Mesendoderm (in vitro differentiated cells): Measurements from ENCODE around the gene AHI1.

Experiments used
- DNase-seq: peaks from one replicate; pipeline ENCODE4 v3.0.0; 2013
- H2AK5ac ChIP-seq: 2 replicates; pipeline ENCODE4 v1.6.1; 2013; ENCODE audit warnings: low read length, inconsistent platforms
- H2BK120ac ChIP-seq: 2 replicates; pipeline ENCODE4 v1.6.1; 2013; ENCODE audit warnings: low read depth, mild to moderate bottlenecking, low read length, moderate library complexity, mixed read lengths
- H2BK15ac ChIP-seq: replicated peaks from 2 replicates; pipeline ENCODE4 v1.6.1; 2013; ENCODE audit warnings: low read depth, mild to moderate bottlenecking, moderate library complexity
- H2BK5ac ChIP-seq: 2 replicates; pipeline ENCODE4 v1.6.1; 2013; ENCODE audit warnings: low read length, inconsistent platforms
- H3K18ac ChIP-seq: 2 replicates; pipeline ENCODE4 v1.6.1; 2013; ENCODE audit warnings: mild to moderate bottlenecking, low read length, mixed read lengths
- H3K23ac ChIP-seq: one replicate; pipeline ENCODE4 v1.6.1; 2013; ENCODE audit warnings: low read length
- H3K27ac ChIP-seq: 2 replicates; pipeline ENCODE4 v1.5.1; 2013; ENCODE audit warnings: low read depth, mild to moderate bottlenecking, inconsistent platforms, low read length, moderate library complexity
- H3K27me3 ChIP-seq: 2 replicates; pipeline ENCODE4 v1.6.1; 2013; ENCODE audit warnings: low read length, control low read depth, mild to moderate bottlenecking, inconsistent platforms; ENCODE audit not compliant: insufficient read depth, poor library complexity
- H3K36me3 ChIP-seq: 2 replicates; pipeline ENCODE4 v1.6.1; 2013; ENCODE audit warnings: low read length, inconsistent platforms; ENCODE audit not compliant: control insufficient read depth, insufficient read depth
- H3K4ac ChIP-seq: one replicate; pipeline ENCODE4 v1.6.1; 2013; ENCODE audit warnings: low read depth, mild to moderate bottlenecking, low read length, moderate library complexity
- H3K4me1 ChIP-seq: 2 replicates; pipeline ENCODE4 v1.6.1; 2013; ENCODE audit warnings: low read depth, low read length, inconsistent platforms; ENCODE audit not compliant: control insufficient read depth
- H3K4me2 ChIP-seq: 2 replicates; pipeline ENCODE4 v1.6.1; 2013; ENCODE audit warnings: low read length
- H3K4me3 ChIP-seq: 2 replicates; pipeline ENCODE4 v1.5.1; 2013; ENCODE audit warnings: mild to moderate bottlenecking, low read length
- H3K56ac ChIP-seq: one replicate; pipeline ENCODE4 v1.6.1; 2013; ENCODE audit warnings: low read length
- H3K79me1 ChIP-seq: 2 replicates; pipeline ENCODE4 v1.6.1; 2013; ENCODE audit warnings: low read length, inconsistent platforms
- H3K79me2 ChIP-seq: 2 replicates; pipeline ENCODE4 v1.6.1; 2013; ENCODE audit warnings: mild to moderate bottlenecking, low read length; ENCODE audit not compliant: control insufficient read depth, insufficient read depth
- H3K9ac ChIP-seq: 2 replicates; pipeline ENCODE4 v1.6.1; 2013; ENCODE audit warnings: low read length, inconsistent platforms
- H4K5ac ChIP-seq: one replicate; pipeline ENCODE4 v1.6.1; 2013; ENCODE audit warnings: low read length
- H4K8ac ChIP-seq: one replicate; pipeline ENCODE4 v1.6.1; 2013; ENCODE audit warnings: low read depth, mild to moderate bottlenecking, control low read depth, low read length, moderate library complexity
- WGBS: extraction: QIAGEN DNeasy Blood & Tissue Kit; methylation state at CpG from one replicate; pipeline ENCODE4 v1.1.7; 2013; ENCODE audit warnings: low lambda C conversion rate, missing lambda C conversion rate; ENCODE audit not compliant: insufficient coverage; ENCODE audit errors: extremely low coverage; 5-methylcytosine and 5-hydroxymethylcytosine counted together

AHI1 gene

DNA sequence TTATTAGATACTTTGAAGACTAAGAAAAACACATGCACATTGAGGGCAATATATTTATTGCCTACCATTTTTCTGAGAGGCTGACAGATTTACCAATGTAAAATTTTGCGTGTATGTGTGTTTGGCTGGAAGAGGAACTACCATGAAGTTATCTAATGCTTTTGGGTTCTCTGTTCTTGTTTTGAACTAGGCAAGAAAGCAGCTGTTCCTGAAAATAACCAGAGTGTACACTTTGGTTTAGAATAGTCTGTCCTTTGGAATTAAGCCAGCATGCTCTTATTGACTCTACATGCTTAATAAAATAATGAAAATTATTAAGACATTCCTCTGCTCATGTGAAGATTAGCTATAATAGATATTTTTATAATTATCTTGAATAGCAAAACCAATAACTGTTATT lies 187.2 kb downstream of the AHI1 start:
- no peak overlapping the region for H4K8ac ChIP-seq
- no peak overlapping the region for H4K5ac ChIP-seq
- no peaks in the 10 kb centered on the region for H3K79me2 ChIP-seq
- H3K27me3 ChIP-seq = no peaks in the 10 kb centered on the region
- H3K27ac ChIP-seq = no peak overlapping the region
- no peak overlapping the region for H3K9ac ChIP-seq
- no peak overlapping the region for H3K4me3 ChIP-seq
- no peaks in the 10 kb centered on the region for H3K4me1 ChIP-seq
- no peak for DNase-seq
- no peaks in the 10 kb centered on the region for H3K36me3 ChIP-seq
- H3K4ac ChIP-seq = no peak overlapping the region
- H2BK5ac ChIP-seq = no peak overlapping the region
- H3K79me1 ChIP-seq = no peaks in the 10 kb centered on the region
- H2AK5ac ChIP-seq = no peak overlapping the region
- no peak overlapping the region for H2BK120ac ChIP-seq
- H3K4me2 ChIP-seq = no peak overlapping the region
- H3K23ac ChIP-seq = no peak overlapping the region
- H2BK15ac ChIP-seq = no peak overlapping the region
- H3K56ac ChIP-seq = no peak overlapping the region
- no peak overlapping the region for H3K18ac ChIP-seq
- no CpG with 5 or more reads among the region's 1 CpG for WGBS

GRCh38 chr6:135306740-135307420 lies 190.7 kb downstream of the AHI1 start:
- Histone ChIP-seq H3K4me2 (no peak overlapping the region), H2BK5ac (no peak overlapping the region), H3K79me1 (no peaks in the 10 kb centered on the region), H3K4ac (no peak overlapping the region), H3K56ac (no peak overlapping the region), H4K8ac (no peak overlapping the region), H3K4me1 (no peaks in the 10 kb centered on the region), H3K23ac (no peak overlapping the region), H3K9ac (no peak overlapping the region), H2AK5ac (no peak overlapping the region), H3K36me3 (no peaks in the 10 kb centered on the region), H3K27me3 (no peaks in the 10 kb centered on the region), H3K27ac (no peak overlapping the region), H3K79me2 (no peaks in the 10 kb centered on the region), H3K4me3 (no peak overlapping the region), H2BK120ac (no peak overlapping the region), H2BK15ac (no peak overlapping the region), H4K5ac (no peak overlapping the region), H3K18ac (no peak overlapping the region)
- WGBS = no CpG with 5 or more reads among the region's 5 CpGs
- no peak for DNase-seq

GRCh38 chr6:135306166-135306565 lies 191.4 kb downstream of the AHI1 start:
- Histone ChIP-seq H3K4me3 (no peak overlapping the region), H3K4me2 (no peak overlapping the region), H3K27me3 (no peaks in the 10 kb centered on the region), H3K4me1 (no peaks in the 10 kb centered on the region), H3K4ac (no peak overlapping the region), H2BK15ac (no peak overlapping the region), H4K8ac (no peak overlapping the region), H3K79me2 (no peaks in the 10 kb centered on the region), H2BK120ac (no peak overlapping the region), H3K18ac (no peak overlapping the region), H3K9ac (no peak overlapping the region), H3K56ac (no peak overlapping the region), H3K23ac (no peak overlapping the region), H4K5ac (no peak overlapping the region), H2BK5ac (no peak overlapping the region), H3K27ac (no peak overlapping the region), H3K36me3 (no peaks in the 10 kb centered on the region), H3K79me1 (no peaks in the 10 kb centered on the region), H2AK5ac (no peak overlapping the region)
- no CpG with 5 or more reads among the region's 2 CpGs for WGBS
- DNase-seq = no peak

GRCh38 chr6:135305684-135306083 lies 191.9 kb downstream of the AHI1 start:
- H3K4me3 ChIP-seq = no peak overlapping the region
- H3K27me3 ChIP-seq = no peaks in the 10 kb centered on the region
- H2BK15ac ChIP-seq = no peak overlapping the region
- H3K4ac ChIP-seq = no peak overlapping the region
- no peak overlapping the region for H2BK120ac ChIP-seq
- H3K56ac ChIP-seq = no peak overlapping the region
- H4K5ac ChIP-seq = no peak overlapping the region
- H2AK5ac ChIP-seq = no peak overlapping the region
- H3K4me1 ChIP-seq = no peaks in the 10 kb centered on the region
- no peak overlapping the region for H2BK5ac ChIP-seq
- WGBS = no CpG with 5 or more reads among the region's 1 CpG
- no peak overlapping the region for H3K4me2 ChIP-seq
- DNase-seq = no peak
- no peak overlapping the region for H3K27ac ChIP-seq
- H3K79me1 ChIP-seq = no peaks in the 10 kb centered on the region
- H3K23ac ChIP-seq = no peak overlapping the region
- no peaks in the 10 kb centered on the region for H3K79me2 ChIP-seq
- no peaks in the 10 kb centered on the region for H3K36me3 ChIP-seq
- no peak overlapping the region for H3K18ac ChIP-seq
- no peak overlapping the region for H4K8ac ChIP-seq
- no peak overlapping the region for H3K9ac ChIP-seq

GRCh38 chr6:135304883-135305282 lies 192.7 kb downstream of the AHI1 start:
- Histone ChIP-seq H2AK5ac (no peak overlapping the region), H3K56ac (no peak overlapping the region), H2BK15ac (no peak overlapping the region), H3K4me1 (no peaks in the 10 kb centered on the region), H3K79me1 (no peaks in the 10 kb centered on the region), H4K8ac (no peak overlapping the region), H3K9ac (no peak overlapping the region), H4K5ac (no peak overlapping the region), H3K79me2 (no peaks in the 10 kb centered on the region), H3K23ac (no peak overlapping the region), H3K4ac (no peak overlapping the region), H3K36me3 (no peaks in the 10 kb centered on the region), H3K27me3 (no peaks in the 10 kb centered on the region), H2BK5ac (no peak overlapping the region), H3K18ac (no peak overlapping the region), H2BK120ac (no peak overlapping the region), H3K4me3 (no peak overlapping the region), H3K27ac (no peak overlapping the region), H3K4me2 (no peak overlapping the region)
- no CpG with 5 or more reads among the region's 4 CpGs for WGBS
- no peak for DNase-seq

DNA sequence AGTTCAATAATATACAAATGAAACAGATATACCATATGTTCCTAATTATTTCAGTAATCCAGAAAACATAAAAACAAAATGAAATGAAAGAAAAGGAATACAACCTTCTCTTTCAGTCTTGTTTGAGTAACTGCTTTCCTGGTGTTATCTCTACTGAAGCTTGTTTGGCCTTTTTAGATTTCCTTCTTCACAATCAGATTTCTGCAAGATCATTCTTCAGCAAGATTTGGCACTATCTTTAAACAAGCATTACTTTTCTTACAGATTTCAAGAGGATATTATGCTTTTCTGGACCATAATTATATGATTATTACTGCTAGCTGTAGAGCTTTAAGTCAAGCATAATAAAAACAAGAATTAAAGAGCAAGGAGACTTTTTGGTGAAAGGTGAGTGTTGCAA lies 196.2 kb downstream of the AHI1 start:
- H2BK5ac ChIP-seq = no peak overlapping the region
- no peak overlapping the region for H4K5ac ChIP-seq
- no peaks in the 10 kb centered on the region for H3K79me1 ChIP-seq
- no peak overlapping the region for H3K4me2 ChIP-seq
- H2BK15ac ChIP-seq = no peak overlapping the region
- H3K23ac ChIP-seq = no peak overlapping the region
- H3K4ac ChIP-seq = no peak overlapping the region
- no peaks in the 10 kb centered on the region for H3K27me3 ChIP-seq
- H3K56ac ChIP-seq = no peak overlapping the region
- no peak overlapping the region for H3K9ac ChIP-seq
- no peak overlapping the region for H2AK5ac ChIP-seq
- H2BK120ac ChIP-seq = no peak overlapping the region
- no peak overlapping the region for H3K4me3 ChIP-seq
- H3K18ac ChIP-seq = no peak overlapping the region
- no peaks in the 10 kb centered on the region for H3K4me1 ChIP-seq
- H3K79me2 ChIP-seq = no peaks in the 10 kb centered on the region
- H3K36me3 ChIP-seq = no peaks in the 10 kb centered on the region
- H4K8ac ChIP-seq = no peak overlapping the region
- no peak for DNase-seq
- no peak overlapping the region for H3K27ac ChIP-seq
